Central memory CD4-positive, alpha-beta T cell (primary cell): Measurements from ENCODE around the gene HNF1B.
A peak's percentile ranks its signal among the peaks of the same experiment; 100 is the strongest.
"Not testable (repeated sequence)": the region's sequence is repeated elsewhere in the genome, so short reads cannot be mapped to it uniquely, and the experiment has no call there.

ENCODE experiments used
- DNase-seq: peaks from one replicate; pipeline ENCODE4 v3.0.0; 2022
- total RNA-seq, 3 experiments: gene quantifications; one replicate each; lab custom pipeline; 2026; lab: John Stamatoyannopoulos, UW

The HNF1B gene, protein sequence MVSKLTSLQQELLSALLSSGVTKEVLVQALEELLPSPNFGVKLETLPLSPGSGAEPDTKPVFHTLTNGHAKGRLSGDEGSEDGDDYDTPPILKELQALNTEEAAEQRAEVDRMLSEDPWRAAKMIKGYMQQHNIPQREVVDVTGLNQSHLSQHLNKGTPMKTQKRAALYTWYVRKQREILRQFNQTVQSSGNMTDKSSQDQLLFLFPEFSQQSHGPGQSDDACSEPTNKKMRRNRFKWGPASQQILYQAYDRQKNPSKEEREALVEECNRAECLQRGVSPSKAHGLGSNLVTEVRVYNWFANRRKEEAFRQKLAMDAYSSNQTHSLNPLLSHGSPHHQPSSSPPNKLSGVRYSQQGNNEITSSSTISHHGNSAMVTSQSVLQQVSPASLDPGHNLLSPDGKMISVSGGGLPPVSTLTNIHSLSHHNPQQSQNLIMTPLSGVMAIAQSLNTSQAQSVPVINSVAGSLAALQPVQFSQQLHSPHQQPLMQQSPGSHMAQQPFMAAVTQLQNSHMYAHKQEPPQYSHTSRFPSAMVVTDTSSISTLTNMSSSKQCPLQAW
- total RNA-seq, result 0 reads per million in 3 experiments

DNA sequence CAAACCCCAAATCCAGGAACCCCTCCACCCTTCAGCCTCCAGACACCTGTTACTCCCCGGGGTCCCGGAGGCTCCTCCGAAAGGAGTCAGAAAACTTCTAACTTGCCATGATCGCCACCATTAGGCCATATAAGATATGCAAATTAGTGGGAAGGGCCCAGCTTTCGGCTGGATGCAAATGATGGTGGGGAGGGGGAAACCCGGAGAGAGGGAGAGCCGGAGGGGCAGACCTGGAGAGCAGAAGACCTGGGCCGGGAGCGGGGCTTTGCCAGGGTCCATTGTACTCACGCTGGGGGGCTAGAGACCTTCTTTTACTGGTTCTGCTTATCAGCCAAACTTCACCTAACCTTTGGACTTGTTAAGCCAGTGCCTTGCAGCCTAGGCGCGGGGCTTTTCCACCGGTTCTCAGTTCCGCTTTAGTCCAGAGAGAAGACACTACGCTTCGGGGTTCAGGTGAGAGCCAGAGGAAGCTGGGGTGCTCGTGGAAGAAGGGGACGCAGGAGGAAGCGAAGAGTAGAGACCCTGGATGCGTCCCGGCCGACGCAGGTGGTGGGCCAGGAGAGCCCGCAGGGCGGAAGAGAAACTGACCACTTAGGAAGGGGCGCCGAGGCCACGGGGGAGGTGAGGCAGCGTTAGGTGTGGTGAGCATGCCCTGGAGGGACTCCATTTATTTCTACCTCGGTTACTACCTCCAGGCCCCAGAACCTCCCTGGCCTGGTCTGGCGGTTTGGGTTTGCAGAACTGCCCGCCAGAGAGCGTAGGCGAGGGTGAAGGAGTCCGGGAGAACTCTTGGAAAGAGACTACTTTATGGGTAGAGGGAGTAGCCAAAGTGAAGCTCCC is at the start of gene HNF1B:
HNF1B (minus strand) TSS at position 99 of the 840 bp plus-strand sequence. CDS start 175 bp downstream, outside the sequence.
- no peak for DNase-seq

DNA sequence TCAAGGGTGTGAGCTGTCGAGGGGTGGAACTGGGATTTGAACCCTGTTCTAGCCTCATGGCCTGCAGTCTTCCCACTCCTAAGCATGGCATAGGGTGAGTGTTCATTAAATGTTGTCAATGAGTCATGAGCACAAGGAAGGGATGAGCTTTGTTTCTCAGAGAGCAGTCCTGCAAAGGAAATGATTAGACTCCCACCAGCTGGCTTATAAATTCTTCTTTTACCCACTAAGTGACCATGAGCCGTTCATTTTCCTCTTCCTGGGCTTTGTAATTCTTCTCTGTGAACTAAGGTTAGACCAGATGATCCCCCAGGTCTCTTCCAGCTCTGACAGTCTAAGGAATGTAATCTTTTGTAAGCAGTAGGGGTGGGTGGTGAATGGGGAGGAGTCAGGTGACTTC is 47.9 kb upstream of the HNF1B start:
- no peak for DNase-seq

DNA sequence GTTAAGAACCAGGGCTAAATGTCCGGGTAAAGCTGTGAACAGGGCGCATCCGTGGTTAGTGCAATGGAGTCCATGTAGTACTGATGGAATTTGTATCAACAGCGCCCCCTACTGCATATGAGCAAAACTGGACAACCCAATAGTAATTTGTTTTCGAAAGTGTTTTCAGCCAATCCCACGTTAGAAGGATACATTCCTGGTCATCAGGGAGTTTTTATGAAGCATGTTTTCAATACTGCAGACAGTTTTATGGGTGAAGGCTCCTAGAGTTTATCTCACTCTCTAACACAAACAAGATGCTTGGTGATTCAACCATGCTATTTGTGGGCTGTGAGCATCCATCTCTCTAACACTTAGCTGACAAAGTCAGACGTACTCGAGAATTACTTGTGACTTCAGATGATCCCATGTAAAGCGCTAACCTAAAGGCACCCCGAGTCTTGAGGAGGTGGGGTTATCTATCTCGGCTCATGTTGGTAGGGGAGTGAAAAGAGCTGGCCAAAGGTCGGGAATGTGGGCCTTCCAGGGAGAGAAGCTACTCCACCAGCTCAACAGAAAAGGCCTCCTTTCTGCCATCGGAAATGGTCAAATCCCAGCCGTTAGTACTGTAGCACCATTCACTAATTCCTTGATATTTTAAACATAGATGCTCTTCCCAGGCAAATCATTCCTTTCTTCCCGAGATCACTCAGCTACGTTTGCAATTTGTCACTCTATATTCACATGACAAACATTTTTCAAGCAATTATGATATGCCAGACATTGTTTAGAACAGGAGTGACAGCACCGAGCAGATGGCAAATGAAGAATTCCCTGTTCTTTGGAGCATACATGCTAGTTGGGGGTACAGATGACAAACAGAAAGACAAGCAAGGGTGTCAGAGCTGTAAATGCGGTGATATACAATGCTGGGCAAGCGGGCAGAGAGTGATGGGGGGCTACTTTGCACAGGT is 46.9 kb upstream of the HNF1B start:
- peak; percentile 45 for DNase-seq

GRCh38 chr17:37789771-37790541 is 45.1 kb upstream of the HNF1B start:
- no peak for DNase-seq

DNA sequence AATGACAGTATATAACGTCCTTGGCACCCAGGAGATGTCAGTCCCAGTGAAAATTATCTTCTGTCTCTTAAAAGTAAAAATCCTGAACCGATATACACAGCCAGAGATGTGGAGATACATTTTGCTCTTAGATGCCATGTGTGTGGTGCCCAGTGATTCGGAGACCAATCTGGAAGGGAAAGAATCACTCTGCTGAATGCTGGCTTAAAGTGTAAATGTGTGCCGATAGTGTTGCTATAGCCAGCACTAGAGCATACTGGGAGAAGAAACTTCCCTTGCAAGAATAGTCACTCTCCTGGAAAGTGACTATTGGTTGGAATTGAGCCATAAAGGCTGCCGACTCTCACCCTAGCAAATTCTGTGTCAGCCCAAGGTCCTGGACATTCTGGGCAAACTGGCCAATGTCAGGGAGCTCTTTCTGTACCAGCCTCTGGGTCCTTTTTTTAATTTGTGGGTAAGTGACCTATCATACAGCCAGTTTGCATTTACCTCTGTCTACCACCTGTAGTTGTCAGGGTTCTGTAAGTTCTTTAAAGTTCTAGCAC is 44.2 kb upstream of the HNF1B start:
- DNase-seq, result no peak

DNA sequence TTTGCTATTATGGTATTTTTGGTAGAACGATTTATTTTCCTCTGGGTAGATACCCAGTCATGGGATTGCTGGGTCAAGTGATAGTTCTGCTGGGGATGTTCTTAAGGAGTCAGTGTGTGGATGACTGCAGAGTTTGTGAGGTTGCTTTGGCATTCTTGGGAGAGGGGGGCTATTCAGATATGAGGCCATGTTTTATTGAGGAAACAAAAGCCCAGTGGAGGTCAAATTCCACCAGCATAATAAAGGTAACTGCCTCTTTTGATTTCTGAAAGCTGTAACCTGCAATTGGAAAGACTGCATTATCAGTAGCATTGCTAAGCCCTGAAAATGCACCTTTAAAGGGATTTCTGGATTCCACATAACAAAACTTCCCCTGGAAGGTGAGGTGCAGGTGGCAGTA is 43.7 kb upstream of the HNF1B start:
- no peak for DNase-seq

DNA sequence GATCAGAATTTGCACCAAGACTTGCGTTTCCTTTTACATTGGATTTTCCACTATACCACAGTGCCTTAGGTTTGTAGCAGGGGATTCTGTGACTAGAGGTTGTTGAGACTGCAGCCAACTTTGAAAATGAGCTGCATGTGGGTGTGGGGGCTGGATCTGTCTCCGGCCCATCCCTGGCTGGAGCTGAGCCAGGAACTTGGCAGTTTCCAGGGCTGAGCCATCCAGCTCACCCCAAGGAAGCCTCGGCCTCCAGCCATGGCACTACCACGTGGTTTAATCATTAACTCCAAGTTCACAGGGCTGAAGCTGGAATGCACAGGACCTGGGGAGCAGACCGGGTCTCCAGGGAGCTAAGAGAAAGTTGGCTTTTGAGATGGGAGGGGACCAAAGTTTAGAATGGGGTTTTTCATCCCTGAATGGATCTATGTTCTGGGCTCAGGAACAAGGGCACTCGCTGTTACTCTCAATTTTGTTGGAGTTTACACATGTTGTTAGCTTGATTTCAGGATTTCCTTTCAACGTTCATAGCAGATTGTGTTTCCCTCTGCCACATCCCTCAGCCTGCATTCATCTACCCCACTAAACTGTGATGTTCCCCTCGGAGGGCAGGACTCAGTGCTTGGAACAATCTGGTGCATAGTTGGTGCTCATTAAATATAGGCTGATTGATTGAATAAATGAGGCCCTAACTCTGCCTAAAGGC is 42.3 kb upstream of the HNF1B start:
- DNase-seq, result no peak

DNA sequence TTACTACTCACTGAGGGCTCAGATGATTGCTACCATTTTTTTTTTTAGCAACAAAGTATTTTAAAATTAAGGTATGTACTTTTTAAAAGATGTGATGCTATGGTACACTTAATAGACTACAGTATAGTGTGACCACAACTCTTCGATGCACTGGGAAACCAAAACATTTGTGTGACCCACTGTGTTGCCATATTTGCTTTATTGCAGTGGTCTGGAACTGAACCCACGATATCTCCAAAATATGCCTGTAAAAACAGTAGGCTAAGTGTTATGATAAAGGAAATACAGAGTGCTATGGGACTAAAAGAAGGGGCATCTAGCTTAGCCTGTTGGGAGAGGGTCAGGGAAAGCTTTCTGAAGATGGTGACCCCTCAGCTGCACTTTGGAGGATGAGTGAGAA is 41.6 kb upstream of the HNF1B start:
- no peak for DNase-seq

DNA sequence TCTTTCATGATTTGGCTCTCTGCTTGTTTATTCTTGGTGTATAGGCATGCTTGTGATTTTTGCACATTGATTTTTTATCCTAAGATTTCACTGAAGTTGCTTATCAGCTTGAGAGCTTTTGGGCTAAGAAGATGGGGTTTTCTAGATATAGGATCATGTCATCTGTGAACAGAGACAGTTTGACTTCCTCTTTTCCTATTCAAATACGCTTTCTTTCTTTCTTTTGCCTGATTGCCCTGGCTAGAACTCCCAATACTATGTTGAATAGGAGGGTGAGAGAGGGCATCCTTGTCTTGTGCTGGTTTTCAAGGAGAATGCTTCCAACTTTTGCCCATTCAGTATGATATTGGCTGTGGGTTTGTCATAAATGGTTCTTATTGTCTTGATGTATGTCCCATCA is 37.6 kb upstream of the HNF1B start:
- DNase-seq, result not testable (repeated sequence)

- DNase-seq, result no peak
These were observed 36.6 kb upstream of the HNF1B start for GRCh38 chr17:37781451-37781850.

DNA sequence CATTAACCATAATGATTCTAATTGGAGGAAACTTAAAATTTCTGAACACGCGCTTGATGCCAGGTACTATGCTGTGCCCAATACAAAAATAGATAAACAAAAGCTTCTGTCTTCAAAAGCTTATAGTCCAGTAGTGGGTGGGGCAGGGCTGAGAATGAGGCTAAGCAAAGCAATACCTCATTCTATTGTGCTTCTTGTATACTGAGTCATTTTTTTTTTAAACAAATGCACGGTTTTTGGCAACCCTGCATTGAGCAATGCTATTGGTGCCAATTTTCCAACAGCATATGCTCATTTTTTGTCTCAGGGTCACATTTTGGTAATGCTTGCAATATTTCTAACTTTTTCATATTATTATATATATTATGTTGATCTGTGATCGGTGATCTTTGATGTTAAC is 34.7 kb upstream of the HNF1B start:
- DNase-seq, result no peak

DNA sequence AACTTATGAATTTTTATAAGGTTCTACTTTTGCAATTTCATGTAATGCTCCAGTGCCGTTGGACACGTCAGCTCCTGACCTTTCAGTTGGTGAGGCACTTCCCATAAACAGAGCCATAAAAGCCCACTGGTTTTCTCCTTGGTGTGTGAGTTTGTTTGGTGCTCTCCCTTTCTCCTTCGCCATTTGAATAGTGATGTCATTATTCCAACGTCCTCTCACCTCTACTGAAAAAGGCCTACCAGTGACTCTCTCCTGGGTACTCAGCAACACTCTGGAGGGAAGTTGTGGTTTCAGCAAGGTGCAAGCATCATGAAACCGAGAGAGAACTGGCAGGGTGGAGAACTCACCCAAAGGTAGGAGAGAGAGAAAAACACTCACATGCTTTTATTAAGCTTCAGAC is 29.6 kb upstream of the HNF1B start:
- DNase-seq, result no peak

DNA sequence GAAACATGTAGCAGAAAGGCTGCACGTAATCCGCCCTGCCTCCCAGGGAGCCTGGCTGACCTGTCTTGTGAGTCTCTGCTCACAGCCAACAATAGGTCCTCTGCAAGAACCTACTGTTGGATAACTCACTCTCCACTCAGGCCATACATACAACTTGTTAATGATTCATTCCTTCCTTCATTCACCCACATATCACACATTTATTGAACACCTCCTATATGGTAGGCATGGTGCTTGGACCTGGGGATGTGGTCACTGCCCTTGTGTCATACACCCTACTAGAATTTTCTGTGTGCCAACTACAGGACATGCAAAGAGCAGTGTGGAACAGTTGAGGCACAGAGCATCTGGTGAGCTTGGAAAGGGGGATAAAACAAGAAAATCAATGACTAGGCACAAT is 28.1 kb upstream of the HNF1B start:
- DNase-seq, result no peak

DNA sequence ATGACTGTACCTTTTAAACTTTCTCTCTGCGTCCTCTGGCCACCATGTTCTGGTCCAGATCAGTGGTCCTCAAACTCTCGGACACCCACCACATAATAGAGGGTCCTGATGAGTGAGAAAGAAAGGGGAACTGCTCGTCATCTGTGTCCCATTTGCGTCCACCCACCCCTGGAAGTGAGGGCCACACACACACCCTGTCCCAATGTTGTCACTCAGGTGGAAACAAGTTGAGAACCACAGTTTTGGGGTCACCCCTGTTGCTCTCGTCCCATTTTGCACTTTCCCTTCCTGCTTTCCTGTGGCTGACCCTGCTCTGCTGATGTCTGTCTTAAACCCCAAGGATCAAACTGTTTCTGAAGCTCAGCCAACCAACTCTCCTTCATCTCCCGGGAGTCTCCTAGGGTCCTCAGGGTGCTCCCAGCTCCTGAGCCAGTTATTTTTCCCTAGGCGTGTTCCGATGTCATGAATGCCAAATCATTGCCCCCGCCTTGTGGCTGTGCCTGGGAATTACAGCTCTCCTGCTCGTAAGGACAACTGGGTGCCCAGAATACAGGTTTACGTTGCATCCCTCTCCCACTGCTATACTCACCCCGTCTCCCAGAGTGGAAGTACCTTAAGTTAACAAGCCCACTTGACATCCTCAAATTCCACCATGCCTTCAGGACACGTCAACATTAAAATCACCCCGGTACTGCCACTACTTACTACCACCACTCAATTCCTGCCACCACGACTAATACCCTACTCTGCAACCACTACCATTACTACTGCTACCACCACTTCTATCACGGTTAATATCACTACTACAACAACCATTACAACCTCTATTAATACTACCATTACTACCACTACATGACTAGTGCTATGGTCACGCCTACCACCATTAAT is 26.0 kb upstream of the HNF1B start:
- no peak for DNase-seq

DNA sequence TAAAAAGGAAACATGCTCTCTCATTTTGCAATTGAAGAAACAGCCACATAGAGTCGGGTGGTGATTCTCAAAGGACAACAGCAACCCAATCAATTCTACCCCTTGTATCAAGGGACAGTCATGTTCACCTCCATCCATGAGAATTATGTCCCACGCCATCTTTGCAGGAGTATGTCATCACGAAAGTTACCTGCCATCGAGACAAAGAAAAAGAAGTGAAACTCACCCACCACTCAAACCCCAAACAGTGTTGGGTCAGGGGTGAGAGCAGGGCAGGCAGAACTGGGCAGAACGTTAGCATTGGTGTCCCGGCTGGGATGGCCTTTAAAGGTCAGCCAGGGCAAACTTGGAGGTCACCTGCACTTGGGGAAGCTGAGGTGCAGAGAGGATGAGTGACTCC is 24.2 kb upstream of the HNF1B start:
- DNase-seq, result no peak

DNA sequence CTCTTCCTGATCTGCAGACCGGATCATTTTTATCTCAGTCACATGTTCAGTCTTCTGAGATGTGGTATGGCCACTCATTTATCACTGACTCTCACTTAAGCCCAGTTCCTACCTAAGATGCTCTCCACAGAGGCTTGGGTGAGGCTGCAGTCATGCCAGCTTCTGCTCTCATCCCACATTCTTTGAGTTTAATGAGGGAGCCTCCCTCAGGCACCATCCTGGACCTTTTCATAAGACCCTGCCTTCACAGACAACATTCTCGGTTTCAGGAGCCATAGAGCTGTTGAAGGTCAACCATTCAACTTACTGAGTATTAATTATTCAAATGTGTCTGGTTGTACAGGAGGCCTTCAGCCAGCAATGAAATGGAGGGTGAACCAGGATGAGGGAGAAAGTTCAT is 23.6 kb upstream of the HNF1B start:
- no peak for DNase-seq

DNA sequence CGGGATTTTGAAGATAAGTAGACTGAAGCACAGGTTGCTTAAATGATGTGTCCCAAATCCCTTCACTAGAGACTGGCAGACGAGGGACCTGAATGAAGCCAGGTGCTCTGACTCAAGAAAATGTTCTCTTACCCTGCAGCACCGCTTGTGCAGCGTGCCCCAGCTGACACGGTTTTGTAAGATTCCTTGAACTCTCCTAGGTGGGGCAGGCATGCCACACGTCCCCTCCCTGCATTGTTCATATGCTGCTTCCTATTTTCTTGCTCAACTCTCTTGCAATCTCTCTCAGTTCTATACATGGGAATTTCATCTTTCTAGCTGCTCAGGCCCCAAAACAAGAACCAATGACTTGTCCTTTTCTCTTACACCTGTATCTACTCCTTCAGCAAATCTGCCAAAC is 22.1 kb upstream of the HNF1B start:
- no peak for DNase-seq

DNA sequence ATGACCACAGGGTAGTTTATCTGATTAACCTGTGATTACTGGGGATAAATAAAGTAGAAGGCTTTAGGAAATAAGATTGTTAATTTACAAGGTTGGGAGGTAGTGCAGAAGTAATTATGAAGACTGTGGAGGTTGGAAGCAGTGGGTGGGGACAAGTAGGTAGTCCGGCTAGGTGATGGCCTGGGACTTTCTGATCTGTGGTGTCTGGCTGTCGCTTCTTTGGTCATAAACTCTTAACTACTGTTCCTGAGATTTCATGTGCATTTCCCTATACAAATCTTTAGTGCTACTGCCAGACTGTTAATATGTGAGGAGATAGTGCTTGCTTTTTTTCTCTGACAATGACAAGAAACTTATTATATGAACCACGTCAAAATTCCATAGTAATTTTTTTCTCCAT is 19.5 kb upstream of the HNF1B start:
- no peak for DNase-seq

DNA sequence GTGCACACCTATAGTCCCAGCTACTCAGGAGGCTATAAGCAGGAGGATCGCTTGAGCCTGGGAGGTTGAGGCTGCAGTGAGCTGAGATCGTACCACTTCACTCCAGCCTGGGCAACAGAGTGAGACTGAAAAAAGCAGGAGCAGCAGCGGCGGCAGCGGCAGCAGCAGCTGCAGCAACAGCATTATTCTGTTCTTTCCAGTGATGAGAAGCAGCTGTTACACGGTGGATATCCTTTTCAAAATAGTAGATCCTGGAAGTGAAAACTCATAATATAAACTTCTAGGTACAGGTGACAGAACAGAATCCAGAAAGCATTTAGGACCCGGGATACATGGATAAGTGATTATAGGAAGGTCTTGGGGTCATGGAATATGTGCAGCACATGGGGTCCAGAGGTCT is 17.8 kb upstream of the HNF1B start:
- DNase-seq, result no peak

GRCh38 chr17:37761961-37762360 is 17.1 kb upstream of the HNF1B start:
- DNase-seq, result no peak
